Activated CD4-positive, alpha-beta T cell treated with anti-CD3 and anti-CD28 coated beads, Interleukin-2, amount 50 U/mL, for 48 hours (primary cell): ENCODE data around the gene EPB41L2.
"Not testable (repeated sequence)": the region's sequence is repeated elsewhere in the genome, so short reads cannot be mapped to it uniquely, and the experiment has no call there.

Experiments used
- DNase-seq, 2 experiments: peaks; one replicate each; pipeline ENCODE4 v3.0.0-alpha.2; 2020

Gene EPB41L2

GRCh38 chr6:131063028-131063763 is at the start of gene EPB41L2:
EPB41L2 (minus strand) TSS chr6:131063245; CDS start chr6:130956485, 106,760 bp downstream.
- DNase-seq, result peak; percentile 78 to 82

- DNase-seq, result no peak
These were observed 49.2 kb upstream of the EPB41L2 start for GRCh38 chr6:131112249-131112648.

GRCh38 chr6:131107151-131107550 is 44.1 kb upstream of the EPB41L2 start:
- no peak for DNase-seq

GRCh38 chr6:131103901-131104300 is 40.9 kb upstream of the EPB41L2 start:
- DNase-seq, result no peak

- no peak for DNase-seq
These were observed 40.3 kb upstream of the EPB41L2 start for GRCh38 chr6:131103296-131103695.

- DNase-seq, result no peak
These were observed 39.1 kb upstream of the EPB41L2 start for GRCh38 chr6:131101911-131102680.

- no peak for DNase-seq
These were observed 33.7 kb upstream of the EPB41L2 start for GRCh38 chr6:131096786-131097185.

GRCh38 chr6:131093334-131093733 is 30.3 kb upstream of the EPB41L2 start:
- DNase-seq, result no peak

- DNase-seq, result not testable (repeated sequence)
These were observed 28.9 kb upstream of the EPB41L2 start for GRCh38 chr6:131091944-131092343.

- not testable (repeated sequence) for DNase-seq
These were observed 27.3 kb upstream of the EPB41L2 start for GRCh38 chr6:131090339-131090738.

- DNase-seq, result no peak
These were observed 21.9 kb upstream of the EPB41L2 start for GRCh38 chr6:131084982-131085381.

- DNase-seq, result no peak
These were observed 20.6 kb upstream of the EPB41L2 start for GRCh38 chr6:131083687-131084086.

- no peak for DNase-seq
These were observed 19.3 kb upstream of the EPB41L2 start for GRCh38 chr6:131082335-131082734.

- no peak for DNase-seq
These were observed 17.0 kb upstream of the EPB41L2 start for GRCh38 chr6:131080084-131080483.

- no peak for DNase-seq
These were observed 10.5 kb upstream of the EPB41L2 start for GRCh38 chr6:131073577-131073976.

GRCh38 chr6:131070061-131070460 is 7.0 kb upstream of the EPB41L2 start:
- DNase-seq, result no peak

GRCh38 chr6:131068165-131068564 is 5.1 kb upstream of the EPB41L2 start:
- DNase-seq, result no peak

GRCh38 chr6:131067521-131067920 is 4.5 kb upstream of the EPB41L2 start:
- no peak for DNase-seq

GRCh38 chr6:131065824-131066171 is 2.8 kb upstream of the EPB41L2 start:
- DNase-seq, result no peak

- no peak for DNase-seq
These were observed 2.2 kb upstream of the EPB41L2 start for GRCh38 chr6:131065112-131065823.

GRCh38 chr6:131063764-131064272 is 773 bp upstream of the EPB41L2 start:
- DNase-seq, result no peak

- DNase-seq, result peak; percentile 9 to 20
These were observed 611 bp downstream of the EPB41L2 start for GRCh38 chr6:131062241-131063027.

- DNase-seq, result no peak
These were observed 1.3 kb downstream of the EPB41L2 start for GRCh38 chr6:131061751-131062119.
